ENCODE results near the gene MINDY4. TPM values are rescaled to one million over a fixed set of nuclear protein-coding genes. Genes with fewer than 3 reads are reported as not detected.

MINDY4 gene
- total RNA-seq, 4 donors from 2014 or later = 8.4 to 31.1 (median 20.2) TPM

DNA sequence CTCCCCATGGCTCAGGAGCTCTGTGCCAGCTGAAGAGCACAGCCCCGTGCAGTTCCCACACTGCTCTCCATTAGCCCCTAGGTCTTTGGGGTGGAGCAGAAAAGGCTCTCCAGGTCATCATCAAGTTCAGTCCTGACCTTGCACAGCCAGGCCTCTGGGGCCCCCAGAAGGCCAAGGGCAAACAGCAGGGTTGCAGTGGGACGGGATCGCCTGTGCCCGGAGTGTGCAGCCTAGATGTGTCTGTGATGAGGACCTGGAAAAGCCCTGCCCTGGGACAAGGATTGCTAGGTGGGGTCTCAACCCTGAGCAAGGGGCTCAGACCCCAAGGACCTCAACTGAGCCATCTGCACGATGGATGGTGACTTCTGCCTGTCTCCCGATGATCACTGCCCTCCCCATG, 18.7 kb upstream of the MINDY4 start:
- Histone ChIP-seq H3K36me3 (peaks cover 0 to 14% (median 3%) of the 10 kb centered on the region in 4 donors), H3K4me3 (peak overlapping the region; percentile 57 to 67 (median 62)), H3K27ac (replicated peaks in 1 of 4) (peak overlapping the region; percentile 80 to 89 (median 88)), H3K27me3 (no peaks in the 10 kb centered on the region), H3K4me1 (peaks cover 66 to 81% (median 79%) of the 10 kb centered on the region in 4 donors), H3K9me3 (no peaks in the 10 kb centered on the region)
- 43% methylated on average over 3 of the region's 6 CpGs for WGBS
- no peak for DNase-seq (ENCODE audit: extremely low spot score)
- intact Hi-C loops (cut with DNase I) = loop anchor here (5.0 kb wide), 1 partner anchor 40 kb away; no protein-coding TSS in a partner anchor
- no peak for TF ChIP-seq POLR2A (IDR thresholded peaks at IDR 0.05; ENCODE audit: low read depth)
- TF ChIP-seq POLR2AphosphoS5 (IDR thresholded peaks at IDR 0.05) = no peak
- TF ChIP-seq EP300 (IDR thresholded peaks at IDR 0.05) = no peak
- TF ChIP-seq, protein P1, sequence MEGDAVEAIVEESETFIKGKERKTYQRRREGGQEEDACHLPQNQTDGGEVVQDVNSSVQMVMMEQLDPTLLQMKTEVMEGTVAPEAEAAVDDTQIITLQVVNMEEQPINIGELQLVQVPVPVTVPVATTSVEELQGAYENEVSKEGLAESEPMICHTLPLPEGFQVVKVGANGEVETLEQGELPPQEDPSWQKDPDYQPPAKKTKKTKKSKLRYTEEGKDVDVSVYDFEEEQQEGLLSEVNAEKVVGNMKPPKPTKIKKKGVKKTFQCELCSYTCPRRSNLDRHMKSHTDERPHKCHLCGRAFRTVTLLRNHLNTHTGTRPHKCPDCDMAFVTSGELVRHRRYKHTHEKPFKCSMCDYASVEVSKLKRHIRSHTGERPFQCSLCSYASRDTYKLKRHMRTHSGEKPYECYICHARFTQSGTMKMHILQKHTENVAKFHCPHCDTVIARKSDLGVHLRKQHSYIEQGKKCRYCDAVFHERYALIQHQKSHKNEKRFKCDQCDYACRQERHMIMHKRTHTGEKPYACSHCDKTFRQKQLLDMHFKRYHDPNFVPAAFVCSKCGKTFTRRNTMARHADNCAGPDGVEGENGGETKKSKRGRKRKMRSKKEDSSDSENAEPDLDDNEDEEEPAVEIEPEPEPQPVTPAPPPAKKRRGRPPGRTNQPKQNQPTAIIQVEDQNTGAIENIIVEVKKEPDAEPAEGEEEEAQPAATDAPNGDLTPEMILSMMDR (IDR thresholded peaks at IDR 0.05) = no peak

DNA sequence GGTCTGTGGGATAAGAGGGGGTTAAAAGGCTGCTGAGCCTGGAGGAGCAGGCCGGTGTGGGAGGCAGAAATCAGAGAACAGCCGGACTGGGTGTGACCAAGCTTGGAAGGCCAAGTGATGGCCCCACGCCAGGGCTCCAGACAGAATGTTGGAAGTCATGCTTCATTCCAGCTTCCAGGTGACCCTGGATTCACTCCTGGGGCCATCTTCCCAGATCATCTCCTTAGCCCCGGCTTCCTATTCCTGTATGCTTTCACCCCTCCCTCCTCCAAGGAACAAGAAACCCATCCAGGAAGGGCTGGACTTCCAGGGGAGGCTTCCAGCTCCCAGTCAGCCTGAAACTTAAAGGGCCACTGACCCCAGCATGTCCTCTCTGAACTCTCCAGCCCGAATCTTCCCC, 18.2 kb upstream of the MINDY4 start:
- TF ChIP-seq, protein P1 (IDR thresholded peaks at IDR 0.05) = no peak
- TF ChIP-seq POLR2AphosphoS5 (IDR thresholded peaks at IDR 0.05) = peak; percentile 73 to 77
- no peaks in the 10 kb centered on the region for H3K27me3 ChIP-seq
- H3K4me1 ChIP-seq = peaks cover 69 to 86% (median 84%) of the 10 kb centered on the region in 4 donors
- peak overlapping the region; percentile 57 to 67 (median 62) for H3K4me3 ChIP-seq
- peaks cover 0 to 18% (median 3%) of the 10 kb centered on the region in 4 donors for H3K36me3 ChIP-seq
- intact Hi-C loops (cut with DNase I) = loop anchor here (5.0 kb wide), 1 partner anchor 39 kb away; no protein-coding TSS in a partner anchor
- H3K27ac ChIP-seq (replicated peaks in 1 of 4) = peak overlapping the region; percentile 80 to 89 (median 88)
- no peaks in the 10 kb centered on the region for H3K9me3 ChIP-seq
- WGBS = 12% methylated on average over 5 of the region's 5 CpGs
- DNase-seq (ENCODE audit: extremely low spot score) = no peak

DNA sequence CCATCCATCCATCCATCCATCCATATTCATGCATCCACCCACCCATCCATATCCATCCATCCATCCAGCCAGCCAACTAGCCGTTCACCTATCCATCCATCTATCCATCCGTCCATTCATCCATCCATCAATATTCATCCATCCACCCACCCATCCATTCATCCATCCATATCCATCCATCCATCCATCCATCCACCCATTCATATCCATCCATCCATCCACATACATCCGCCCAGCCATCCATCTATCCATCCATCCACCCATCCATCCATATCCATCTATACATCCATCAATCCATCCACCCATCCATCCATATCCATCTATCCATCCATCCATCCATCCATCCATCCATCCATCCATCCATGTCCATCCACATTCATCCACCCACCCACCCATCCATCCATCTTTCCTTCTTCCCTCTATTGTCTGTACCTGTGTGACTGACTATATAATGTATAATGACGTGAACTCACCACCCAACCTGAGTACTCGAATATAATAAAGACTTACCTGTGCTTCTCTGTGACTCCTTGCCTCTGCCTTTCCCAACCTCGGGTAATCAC, 16.8 kb upstream of the MINDY4 start:
- Histone ChIP-seq H3K27me3 (no peaks in the 10 kb centered on the region), H3K9me3 (no peaks in the 10 kb centered on the region), H3K36me3 (peaks cover 0 to 22% (median 3%) of the 10 kb centered on the region in 4 donors), H3K27ac (replicated peaks in 1 of 4) (peak overlapping the region; percentile 80 to 89 (median 88)), H3K4me1 (peaks cover 72 to 98% (median 97%) of the 10 kb centered on the region in 4 donors), H3K4me3 (peak overlapping the region; percentile 57 to 67 (median 62))
- TF ChIP-seq POLR2A (IDR thresholded peaks at IDR 0.05; ENCODE audit: low read depth) (no peak), POLR2AphosphoS5 (IDR thresholded peaks at IDR 0.05) (no peak), EP300 (IDR thresholded peaks at IDR 0.05) (no peak)
- TF ChIP-seq, protein P1 (IDR thresholded peaks at IDR 0.05) = no peak
- 92% methylated on average over 6 of the region's 6 CpGs for WGBS
- intact Hi-C loops (cut with DNase I) = loop anchor here (5.0 kb wide), 1 partner anchor 38 kb away; no protein-coding TSS in a partner anchor
- no peak for DNase-seq (ENCODE audit: extremely low spot score)

DNA sequence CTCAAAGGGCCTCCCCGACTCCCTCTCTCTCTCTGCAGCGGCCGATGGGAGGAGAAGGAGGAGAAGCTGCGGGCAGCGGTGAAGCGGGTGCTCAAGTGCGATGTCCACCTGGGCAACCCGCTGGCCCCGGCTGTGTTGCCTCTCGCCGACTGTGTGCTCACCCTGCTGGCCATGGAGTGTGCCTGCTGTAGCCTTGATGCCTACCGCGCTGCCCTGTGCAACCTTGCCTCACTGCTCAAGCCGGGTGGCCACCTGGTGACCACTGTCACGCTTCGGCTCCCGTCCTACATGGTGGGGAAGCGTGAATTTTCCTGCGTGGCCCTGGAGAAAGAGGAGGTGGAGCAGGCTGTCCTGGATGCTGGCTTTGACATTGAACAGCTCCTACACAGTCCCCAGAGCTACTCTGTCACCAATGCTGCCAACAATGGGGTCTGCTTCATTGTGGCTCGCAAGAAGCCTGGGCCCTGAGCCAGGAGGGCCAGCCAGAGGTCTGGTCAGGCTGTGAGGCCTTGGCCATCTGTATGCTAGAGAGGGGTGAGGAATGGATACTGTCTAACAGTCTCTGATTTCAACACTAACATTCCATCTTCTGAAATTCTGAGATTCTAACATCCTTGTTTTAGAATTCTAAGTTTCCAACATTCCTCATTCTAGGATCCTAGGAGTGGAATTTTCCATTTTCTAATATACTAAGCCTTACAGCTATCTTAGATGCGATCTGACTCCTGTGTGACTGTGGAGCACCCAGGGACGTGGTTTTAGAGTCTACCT, 15.6 kb upstream of the MINDY4 start:
- Histone ChIP-seq H3K4me3 (peak overlapping the region; percentile 12 to 67 (median 26)), H3K36me3 (peaks cover 0 to 27% (median 3%) of the 10 kb centered on the region in 4 donors)

More for the DNA sequence above, 15.6 kb upstream of the MINDY4 start:
- no peaks in the 10 kb centered on the region for H3K27me3 ChIP-seq
- WGBS = 73% methylated on average over 20 of the region's 22 CpGs
- no peaks in the 10 kb centered on the region for H3K9me3 ChIP-seq
- TF ChIP-seq POLR2AphosphoS5 (IDR thresholded peaks at IDR 0.05) = peak in 1 of 2 donors; percentile 18
- no peak for TF ChIP-seq POLR2A (IDR thresholded peaks at IDR 0.05; ENCODE audit: low read depth)
- no peak for TF ChIP-seq EP300 (IDR thresholded peaks at IDR 0.05)
- TF ChIP-seq, protein P1 (IDR thresholded peaks at IDR 0.05) = peak in 1 of 3 experiments; percentile 9
- H3K4me1 ChIP-seq = peaks cover 63 to 97% (median 96%) of the 10 kb centered on the region in 4 donors
- peak overlapping the region; percentile 54 to 87 (median 62) for H3K27ac ChIP-seq (replicated peaks in 1 of 4)
- intact Hi-C loops (cut with DNase I) = no loop called here
- no peak for DNase-seq (ENCODE audit: extremely low spot score)
